IMR-90 (cell line): ENCODE data around the gene PSMG1. TPM values are rescaled to one million over a fixed set of nuclear protein-coding genes. Genes with fewer than 3 reads are reported as not detected.

Experiments
- ATAC-seq: fragments of 200-7000 bp; cut with Tn5 transposase; 2 replicates; pipeline ENCODE4 v1.9.1; 2020; ENCODE audit warnings: low read depth, mild to moderate bottlenecking, moderate library complexity
- BruUV-seq: library from RNA; stranded (reverse); fragments of 400-500 nt; replicated peaks from 2 replicates; lab custom pipeline; 2021; lab: Mats Ljungman, UMichigan
- CTCF ChIA-PET: fragments of 300-600 bp; formaldehyde crosslinking; extraction: SDS; loops from one replicate; lab custom pipeline; 2021; ENCODE audit warnings: antibody characterized with exemption; lab: Yijun Ruan, JAX
- POLR2A ChIA-PET: fragments of 300-600 bp; sonication (Branson Sonifier 250); formaldehyde crosslinking; loops from one replicate; lab custom pipeline; 2022; ENCODE audit warnings: antibody characterized with exemption; ENCODE audit not compliant: unreplicated experiment; lab: Charles Lee
- DNase-seq: peaks from one replicate; pipeline ENCODE4 v3.0.0; 2013
- H2AFZ ChIP-seq: replicated peaks from 2 replicates; pipeline ENCODE3; 2013; ENCODE audit warnings: low read length, mild to moderate bottlenecking; ENCODE audit not compliant: poor library complexity
- H2AK5ac ChIP-seq: 2 replicates; pipeline ENCODE4 v1.6.1; 2013; ENCODE audit warnings: low read depth, low read length, inconsistent platforms
- H2AK9ac ChIP-seq: replicated peaks from 2 replicates; pipeline ENCODE3; 2013; ENCODE audit warnings: mild to moderate bottlenecking, low read depth, low read length, moderate library complexity; ENCODE audit not compliant: poor library complexity
- H2BK120ac ChIP-seq: 2 replicates; pipeline ENCODE4 v1.6.1; 2013; ENCODE audit warnings: low read depth, low read length, inconsistent platforms
- H2BK15ac ChIP-seq: 3 replicates; pipeline ENCODE4 v1.6.1; 2013; ENCODE audit warnings: low read depth, low read length, inconsistent platforms
- H2BK20ac ChIP-seq: 2 replicates; pipeline ENCODE4 v1.6.1; 2013; ENCODE audit warnings: low read depth, mild to moderate bottlenecking, inconsistent platforms, low read length, moderate library complexity
- H2BK5ac ChIP-seq: 2 replicates; pipeline ENCODE4 v1.6.1; 2013; ENCODE audit warnings: mild to moderate bottlenecking, low read depth, low read length, inconsistent platforms; ENCODE audit not compliant: poor library complexity, severe bottlenecking
- H3K14ac ChIP-seq: replicated peaks from 2 replicates; pipeline ENCODE4 v1.6.1; 2013; ENCODE audit warnings: low read depth, low read length, inconsistent platforms
- H3K18ac ChIP-seq: 2 replicates; pipeline ENCODE4 v1.6.1; 2013; ENCODE audit warnings: low read depth, low read length, control low read depth
- H3K23ac ChIP-seq: 2 replicates; pipeline ENCODE4 v1.6.1; 2013; ENCODE audit warnings: low read depth, low read length, inconsistent platforms
- H3K27ac ChIP-seq: 2 replicates; pipeline ENCODE4 v1.5.1; 2013; ENCODE audit warnings: mild to moderate bottlenecking, control low read depth, low read length; ENCODE audit not compliant: insufficient read depth
- H3K27me3 ChIP-seq: 2 replicates; pipeline ENCODE4 v1.6.1; 2013; ENCODE audit warnings: low read length; ENCODE audit not compliant: control insufficient read depth, insufficient read depth
- H3K36me3 ChIP-seq: 2 replicates; pipeline ENCODE4 v1.6.1; 2013; ENCODE audit warnings: low read length, mixed read lengths; ENCODE audit not compliant: control insufficient read depth, insufficient read depth
- H3K4ac ChIP-seq: 2 replicates; pipeline ENCODE4 v1.6.1; 2013; ENCODE audit warnings: low read depth, low read length, inconsistent platforms
- H3K4me1 ChIP-seq: 2 replicates; pipeline ENCODE4 v1.6.1; 2013; ENCODE audit warnings: low read length, mixed read lengths; ENCODE audit not compliant: control insufficient read depth, insufficient read depth
- H3K4me2 ChIP-seq: 2 replicates; pipeline ENCODE4 v1.6.1; 2013; ENCODE audit warnings: low read depth, mild to moderate bottlenecking, control low read depth, low read length, moderate library complexity
- H3K4me3 ChIP-seq: 2 replicates; pipeline ENCODE4 v1.5.1; 2013; ENCODE audit warnings: low read depth, mild to moderate bottlenecking, control low read depth, low read length, moderate library complexity; ENCODE audit not compliant: insufficient read depth
- H3K56ac ChIP-seq: 2 replicates; pipeline ENCODE4 v1.6.1; 2013; ENCODE audit warnings: low read length, inconsistent platforms; ENCODE audit not compliant: insufficient read depth; ENCODE audit errors: extremely low read depth
- H3K79me1 ChIP-seq, 2 experiments: 2 replicates each; pipeline ENCODE4 v1.6.1; 2013; ENCODE audit warnings: low read length in 2 of 2, inconsistent platforms in 1 of 2, low read depth in 1 of 2
- H3K9ac ChIP-seq: 2 replicates; pipeline ENCODE4 v1.6.1; 2013; ENCODE audit warnings: low read depth, low read length, control low read depth
- H3K9me1 ChIP-seq: 2 replicates; pipeline ENCODE4 v1.6.1; 2013; ENCODE audit warnings: low read length, inconsistent platforms; ENCODE audit not compliant: insufficient read depth
- H3K9me3 ChIP-seq: 2 replicates; pipeline ENCODE4 v1.6.1; 2013; ENCODE audit warnings: low read length; ENCODE audit not compliant: control insufficient read depth, insufficient read depth
- H4K20me1 ChIP-seq: 2 replicates; pipeline ENCODE4 v1.6.1; 2013; ENCODE audit warnings: low read length, inconsistent platforms; ENCODE audit not compliant: insufficient read depth
- H4K5ac ChIP-seq: 2 replicates; pipeline ENCODE4 v1.6.1; 2013; ENCODE audit warnings: mild to moderate bottlenecking, low read depth, low read length, control low read depth
- H4K8ac ChIP-seq, 2 experiments: 2 replicates each; pipeline ENCODE4 v1.6.1; 2013; ENCODE audit warnings: low read depth in 2 of 2, low read length in 2 of 2, control low read depth in 1 of 2, inconsistent platforms in 1 of 2
- H4K91ac ChIP-seq: 2 replicates; pipeline ENCODE4 v1.6.1; 2013; ENCODE audit warnings: low read depth, low read length, inconsistent platforms; ENCODE audit not compliant: insufficient read depth
- BHLHE40 ChIP-seq: fragments of 150-350 bp; IDR thresholded peaks from 2 replicates; pipeline ENCODE4 v1.6.1; 2016; ENCODE audit warnings: mild to moderate bottlenecking, low read depth, low read length
- CHD1 ChIP-seq: IDR thresholded peaks from 2 replicates; pipeline ENCODE4 v1.6.1; 2012; ENCODE audit warnings: low read depth, low read length, improper control_type of control experiment
- FOS ChIP-seq: fragments of 150-350 bp; IDR thresholded peaks from 2 replicates; pipeline ENCODE4 v1.6.1; 2016; ENCODE audit warnings: low read depth, low read length
- MAFK ChIP-seq: IDR thresholded peaks from 2 replicates; pipeline ENCODE4 v1.6.1; 2012; ENCODE audit warnings: low read depth, low read length, improper control_type of control experiment
- MAZ ChIP-seq: IDR thresholded peaks from 2 replicates; pipeline ENCODE4 v1.6.1; 2012; ENCODE audit warnings: low read depth, mild to moderate bottlenecking, low read length, improper control_type of control experiment, moderate library complexity, borderline replicate concordance
- MXI1 ChIP-seq: IDR thresholded peaks from 2 replicates; pipeline ENCODE4 v1.6.1; 2012; ENCODE audit warnings: low read depth, mild to moderate bottlenecking, low read length, moderate library complexity, borderline replicate concordance
- NFE2L2 ChIP-seq: fragments of 150-350 bp; IDR thresholded peaks from 2 replicates; pipeline ENCODE4 v1.6.1; 2016; ENCODE audit warnings: low read depth, mild to moderate bottlenecking, low read length
- RAD21 ChIP-seq: IDR thresholded peaks from 2 replicates; pipeline ENCODE4 v1.6.1; 2012; ENCODE audit warnings: low read length, improper control_type of control experiment
- RCOR1 ChIP-seq: IDR thresholded peaks from 2 replicates; pipeline ENCODE4 v1.6.1; 2012; ENCODE audit warnings: mild to moderate bottlenecking, low read length, improper control_type of control experiment; ENCODE audit not compliant: insufficient replicate concordance
- WGBS, 2 experiments: methylation state at CpG; one replicate each; pipeline versions ENCODE4 v1.1.5 to v1.1.7; 2013; ENCODE audit warnings: missing lambda C conversion rate in 2 of 2; ENCODE audit not compliant: insufficient read length in 1 of 2; ENCODE audit errors: extremely low coverage in 2 of 2; 5-methylcytosine and 5-hydroxymethylcytosine counted together
- dilution Hi-C: fragments of 300-500 bp; cut with HindIII; formaldehyde crosslinking; loops from one replicate; pipeline ENCODE4 v1.14.3; 2018; ENCODE audit warnings: low sequenced_read_pairs; ENCODE audit not compliant: unreplicated experiment
- in situ Hi-C: fragments of 300-500 bp; cut with MboI; formaldehyde crosslinking; loops from 3 replicates; pipeline ENCODE4 v1.14.3; 2019; ENCODE audit warnings: low sequenced_read_pairs, inconsistent platforms, mixed read lengths
- intact Hi-C: fragments of 100-400 bp; cut with micrococcal nuclease; formaldehyde crosslinking; loops from 2 replicates; pipeline ENCODE4 v1.10.0; 2022
- polyA plus RNA-seq, 3 experiments: library from polyadenylated mRNA; depleted of rRNA; stranded (reverse); fragments of >200 nt; gene quantifications; 2 replicates each; pipeline ENCODE4 v1.2.3, GENCODE V29; 2012; ENCODE audit warnings: low replicate concordance in 1 of 3
- total RNA-seq: library from RNA; depleted of rRNA; stranded (reverse); fragments of >200 nt; gene quantifications from 2 replicates; pipeline ENCODE4 v1.2.3, GENCODE V29; 2012
- TF ChIP-seq, protein P1 (sequence below): conservative IDR thresholded peaks from 2 replicates; pipeline ENCODE4 v1.5.1; 2012; ENCODE audit warnings: mild to moderate bottlenecking, low read depth, low read length, improper control_type of control experiment
- TF ChIP-seq, protein P2 (sequence below): fragments of 150-350 bp; IDR thresholded peaks from 2 replicates; pipeline ENCODE4 v1.6.1; 2016; ENCODE audit warnings: low read depth, mild to moderate bottlenecking, low read length, moderate library complexity, borderline replicate concordance

The PSMG1 gene
- total and polyA plus RNA-seq, 2 of the 4 experiments (the other 2 are of a cell fraction) = 37.8 to 45.4 TPM

- no peak for TF ChIP-seq MXI1
- no peak for TF ChIP-seq NFE2L2
Observed at GRCh38 chr21:39189857-39190604, 6.8 kb upstream of the PSMG1 start (continued).

DNA sequence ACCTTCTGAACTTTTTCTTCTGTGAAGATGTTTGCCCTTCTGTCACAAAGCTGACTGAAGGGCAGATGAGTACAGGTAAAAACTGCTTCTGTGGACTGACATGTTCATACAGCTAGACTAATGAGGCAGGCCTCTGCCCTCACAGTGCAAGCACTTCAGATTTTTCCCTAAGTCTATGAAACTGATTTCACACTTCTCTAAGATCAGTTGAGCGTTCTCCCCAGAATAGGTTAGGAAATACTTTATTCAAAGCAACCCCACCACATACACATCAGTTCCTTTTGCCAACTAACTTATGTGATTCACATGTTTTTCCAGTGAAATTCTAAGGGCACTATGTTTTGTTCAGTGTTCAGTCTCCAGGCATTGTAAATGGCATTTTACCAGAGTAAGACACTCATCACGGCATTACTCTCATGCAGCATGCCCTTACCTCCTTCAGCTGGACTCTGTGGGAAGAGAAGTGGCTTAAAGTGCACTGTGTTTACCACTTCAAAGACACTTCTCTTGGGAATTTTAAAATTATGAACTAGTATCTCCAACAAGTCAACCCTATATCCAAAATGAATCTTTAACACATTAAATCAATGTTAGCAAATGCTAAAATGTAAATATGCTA is 5.4 kb upstream of the PSMG1 start:
- Histone ChIP-seq H3K36me3 (0 out of 2 replicates have a peak, but pooled peaks cover 1% of the 10 kb centered on the region), H3K9me3 (no peaks in the 10 kb centered on the region), H3K4me3 (no peak overlapping the region), H4K20me1 (peaks cover 7% of the 10 kb centered on the region; the same call in 1 of the 2 replicates), H3K27ac (no peak overlapping the region), H4K8ac (no peak overlapping the region), H2BK20ac (no peak overlapping the region), H4K5ac (no peak overlapping the region), H2AK5ac (no peak overlapping the region), H3K14ac (no peak overlapping the region), H3K23ac (peak overlapping the region; percentile 56; the same call in 1 of the 2 replicates), H3K4ac (no peak overlapping the region), H3K9me1 (peaks cover 4% of the 10 kb centered on the region), H3K27me3 (no peaks in the 10 kb centered on the region), H2BK15ac (no peak overlapping the region), H4K91ac (no peak overlapping the region), H3K79me1 (peaks cover 0 to 3% of the 10 kb centered on the region in 2 experiments; a peak in 1 of 4 replicates), H2BK5ac (no peak overlapping the region), H3K9ac (no peak overlapping the region), H2BK120ac (no peak overlapping the region), H2AK9ac (no peak overlapping the region), H3K4me1 (peaks cover 4% of the 10 kb centered on the region; the same call in 1 of the 2 replicates), H2AFZ (no peak overlapping the region), H3K18ac (no peak overlapping the region), H3K56ac (no peak overlapping the region), H3K4me2 (no peak overlapping the region)
- no peak for DNase-seq
- TF ChIP-seq MAFK (no peak), BHLHE40 (no peak), MXI1 (no peak), RAD21 (no peak), NFE2L2 (no peak), RCOR1 (no peak), CHD1 (no peak), MAZ (no peak), FOS (no peak)
- TF ChIP-seq, protein P1, sequence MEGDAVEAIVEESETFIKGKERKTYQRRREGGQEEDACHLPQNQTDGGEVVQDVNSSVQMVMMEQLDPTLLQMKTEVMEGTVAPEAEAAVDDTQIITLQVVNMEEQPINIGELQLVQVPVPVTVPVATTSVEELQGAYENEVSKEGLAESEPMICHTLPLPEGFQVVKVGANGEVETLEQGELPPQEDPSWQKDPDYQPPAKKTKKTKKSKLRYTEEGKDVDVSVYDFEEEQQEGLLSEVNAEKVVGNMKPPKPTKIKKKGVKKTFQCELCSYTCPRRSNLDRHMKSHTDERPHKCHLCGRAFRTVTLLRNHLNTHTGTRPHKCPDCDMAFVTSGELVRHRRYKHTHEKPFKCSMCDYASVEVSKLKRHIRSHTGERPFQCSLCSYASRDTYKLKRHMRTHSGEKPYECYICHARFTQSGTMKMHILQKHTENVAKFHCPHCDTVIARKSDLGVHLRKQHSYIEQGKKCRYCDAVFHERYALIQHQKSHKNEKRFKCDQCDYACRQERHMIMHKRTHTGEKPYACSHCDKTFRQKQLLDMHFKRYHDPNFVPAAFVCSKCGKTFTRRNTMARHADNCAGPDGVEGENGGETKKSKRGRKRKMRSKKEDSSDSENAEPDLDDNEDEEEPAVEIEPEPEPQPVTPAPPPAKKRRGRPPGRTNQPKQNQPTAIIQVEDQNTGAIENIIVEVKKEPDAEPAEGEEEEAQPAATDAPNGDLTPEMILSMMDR = no peak
- TF ChIP-seq, protein P2, sequence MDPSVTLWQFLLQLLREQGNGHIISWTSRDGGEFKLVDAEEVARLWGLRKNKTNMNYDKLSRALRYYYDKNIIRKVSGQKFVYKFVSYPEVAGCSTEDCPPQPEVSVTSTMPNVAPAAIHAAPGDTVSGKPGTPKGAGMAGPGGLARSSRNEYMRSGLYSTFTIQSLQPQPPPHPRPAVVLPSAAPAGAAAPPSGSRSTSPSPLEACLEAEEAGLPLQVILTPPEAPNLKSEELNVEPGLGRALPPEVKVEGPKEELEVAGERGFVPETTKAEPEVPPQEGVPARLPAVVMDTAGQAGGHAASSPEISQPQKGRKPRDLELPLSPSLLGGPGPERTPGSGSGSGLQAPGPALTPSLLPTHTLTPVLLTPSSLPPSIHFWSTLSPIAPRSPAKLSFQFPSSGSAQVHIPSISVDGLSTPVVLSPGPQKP = no peak
- ChIA-PET POLR2A (no interaction called here), CTCF (no interaction called here)
- dilution Hi-C loops (no loop called here), intact Hi-C loops (no loop called here), in situ Hi-C loops (no loop called here)
- ATAC-seq = no peak
- no TSS peak for BruUV-seq
- no CpG with 5 or more reads among the region's 2 CpGs for WGBS, 2 experiments
